Lower leg skin (tissue), 3 donors: ENCODE results near the gene USP25.

Experiments used
- CTCF ChIP-seq, 3 donors: fragments of 450-650 bp; IDR thresholded peaks; one replicate each; pipeline ENCODE4 v1.5.1; 2016; ENCODE audit warnings: antibody characterized with exemption in 3 of 3, mild to moderate bottlenecking in 3 of 3, moderate library complexity in 2 of 3
- POLR2A ChIP-seq, 2 donors: fragments of 450-650 bp; IDR thresholded peaks; one replicate each; pipeline ENCODE4 v1.6.1; 2016 to 2017; ENCODE audit warnings: antibody characterized with exemption in 2 of 2, mild to moderate bottlenecking in 1 of 2, moderate library complexity in 1 of 2

GRCh38 chr21:15908187-15908586 is 178.4 kb downstream of the USP25 start:
- TF ChIP-seq CTCF (IDR thresholded peaks at IDR 0.05) (no peak), POLR2A (IDR thresholded peaks at IDR 0.05) (no peak)
